ENCODE results near the gene TM6SF1.

GRCh38 chr15:83113881-83114674 is 6.6 kb downstream of the TM6SF1 start:
- TF ChIP-seq CTCF (conservative IDR thresholded peaks at IDR 0.05 in 1 of 2, IDR thresholded peaks at IDR 0.05 in 1 of 2; ENCODE audit: extremely low read depth in 1 of 2, insufficient read depth in 1 of 2, low read depth in 1 of 2, low read length in 2 of 2) (no peak), EZH2 (IDR thresholded peaks at IDR 0.05; ENCODE audit: borderline replicate concordance, low read length) (no peak)

All from mammary epithelial cell (primary cell).